ENCODE results near the gene PLD4. TPM values are rescaled to one million over a fixed set of nuclear protein-coding genes. Genes with fewer than 3 reads are reported as not detected.
A peak's percentile ranks its signal among the peaks of the same experiment; 100 is the strongest.

PLD4 gene
- total and polyA plus RNA-seq, 3 donors from 2014 or later: 1.1 to 1.7 (median 1.2) TPM

- peaks cover 16% of the 10 kb centered on the region for H3K4me1 ChIP-seq
- 34 to 42% methylated on average over 3 to 6 of the region's 8 CpGs for WGBS, 2 donors
- no peak for DNase-seq
- no peak overlapping the region for H3K4me3 ChIP-seq
- peak overlapping the region; percentile 39 to 54 for H3K27ac ChIP-seq
- no peaks in the 10 kb centered on the region for H3K9me3 ChIP-seq
- no peaks in the 10 kb centered on the region for H3K27me3 ChIP-seq
- no peaks in the 10 kb centered on the region for H3K36me3 ChIP-seq (ENCODE audit: low read depth, missing control alignments)
- intact Hi-C loops (cut with DNase I; ENCODE audit: low total_unique reads): no loop called here
- no peak for TF ChIP-seq CTCF (IDR thresholded peaks at IDR 0.05)
- no peak for TF ChIP-seq POLR2A (IDR thresholded peaks at IDR 0.05)
Measured at GRCh38 chr14:104966981-104967385, 42.3 kb downstream of the PLD4 start.

- peak overlapping the region; percentile 39 to 54 for H3K27ac ChIP-seq
- H3K36me3 ChIP-seq (ENCODE audit: low read depth, missing control alignments): no peaks in the 10 kb centered on the region
- no peaks in the 10 kb centered on the region for H3K27me3 ChIP-seq
- intact Hi-C loops (cut with DNase I; ENCODE audit: low total_unique reads): no loop called here
- H3K4me1 ChIP-seq: peaks cover 16% of the 10 kb centered on the region
- no peak overlapping the region for H3K4me3 ChIP-seq
- no peaks in the 10 kb centered on the region for H3K9me3 ChIP-seq
- WGBS, 2 donors: 30 to 34% methylated on average over 29 to 32 of the region's 36 CpGs
- TF ChIP-seq CTCF (IDR thresholded peaks at IDR 0.05) (no peak), POLR2A (IDR thresholded peaks at IDR 0.05) (no peak)
- no peak for DNase-seq
Measured at GRCh38 chr14:104967386-104968152, 42.9 kb downstream of the PLD4 start.

GRCh38 chr14:104968153-104968527, 43.5 kb downstream of the PLD4 start:
- 18 to 51% methylated on average over 8 to 12 of the region's 12 CpGs for WGBS, 2 donors
- no peaks in the 10 kb centered on the region for H3K27me3 ChIP-seq
- TF ChIP-seq POLR2A (IDR thresholded peaks at IDR 0.05) (no peak), CTCF (IDR thresholded peaks at IDR 0.05) (no peak)
- H3K36me3 ChIP-seq (ENCODE audit: low read depth, missing control alignments): no peaks in the 10 kb centered on the region
- intact Hi-C loops (cut with DNase I; ENCODE audit: low total_unique reads): no loop called here
- H3K4me1 ChIP-seq: peaks cover 16% of the 10 kb centered on the region
- no peaks in the 10 kb centered on the region for H3K9me3 ChIP-seq
- DNase-seq: peak; percentile 67
- no peak overlapping the region for H3K4me3 ChIP-seq
- H3K27ac ChIP-seq: peak overlapping the region in 1 of 2 donors; percentile 54

GRCh38 chr14:104968541-104969401, 44.1 kb downstream of the PLD4 start:
- Histone ChIP-seq H3K4me3 (no peak overlapping the region), H3K27me3 (no peaks in the 10 kb centered on the region), H3K9me3 (no peaks in the 10 kb centered on the region), H3K4me1 (peaks cover 21% of the 10 kb centered on the region), H3K36me3 (ENCODE audit: low read depth, missing control alignments) (no peaks in the 10 kb centered on the region), H3K27ac (no peak overlapping the region)
- DNase-seq: no peak
- WGBS, 2 donors: 49 to 72% methylated on average over 14 to 21 of the region's 21 CpGs
- TF ChIP-seq CTCF (IDR thresholded peaks at IDR 0.05) (no peak), POLR2A (IDR thresholded peaks at IDR 0.05) (no peak)
- intact Hi-C loops (cut with DNase I; ENCODE audit: low total_unique reads): no loop called here
